Upper lobe of left lung (tissue), 6 donors: Measurements from ENCODE around the gene CDKAL1. TPM values are rescaled to one million over a fixed set of nuclear protein-coding genes. Genes with fewer than 3 reads are reported as not detected.

ENCODE experiments used
- ATAC-seq, 2 donors: fragments of 200-7000 bp; cut with Tn5 transposase; one replicate each; pipeline ENCODE4 v1.9.1; 2022; ENCODE audit warnings: mild to moderate bottlenecking in 2 of 2, moderate library complexity in 2 of 2; ENCODE audit not compliant: low FRiP score in 2 of 2
- DNase-seq, 2 donors: peaks; one replicate each; pipeline ENCODE4 v3.0.0-alpha.2; 2019 to 2020
- H3K27ac ChIP-seq, 4 donors: fragments of 200-600 bp; sonication (generic); one replicate each; pipeline ENCODE4 v1.5.1; 2016 to 2019
- H3K27me3 ChIP-seq, 4 donors: fragments of 200-600 bp; sonication (generic); one replicate each; pipeline ENCODE4 v1.5.1; 2017 to 2019
- H3K36me3 ChIP-seq, 4 donors: fragments of 200-600 bp; sonication (generic); one replicate each; pipeline ENCODE4 v1.5.1; 2016 to 2019
- H3K4me1 ChIP-seq, 4 donors: fragments of 200-600 bp; sonication (generic); one replicate each; pipeline ENCODE4 v1.5.1; 2018 to 2019
- H3K4me3 ChIP-seq, 4 donors: fragments of 200-600 bp; sonication (generic); one replicate each; pipeline ENCODE4 v1.5.1; 2017 to 2019; ENCODE audit warnings: mild to moderate bottlenecking in 2 of 4, moderate library complexity in 1 of 4
- H3K9me3 ChIP-seq, 4 donors: fragments of 200-600 bp; sonication (generic); one replicate each; pipeline ENCODE4 v1.5.1; 2018 to 2019
- CTCF ChIP-seq, 6 experiments: fragments of 450-650 bp in 4 of 6; fragments of 200-600 bp in 2 of 6; sonication (generic) in 2 of 6; IDR thresholded peaks; one replicate each; pipeline ENCODE4 v1.5.1; 2016 to 2019; ENCODE audit warnings: antibody characterized with exemption in 6 of 6
- EP300 ChIP-seq, 4 donors: sonication (generic); formaldehyde crosslinking; IDR thresholded peaks; one replicate each; pipeline ENCODE4 v1.5.1; 2017; ENCODE audit warnings: antibody characterized with exemption in 4 of 4, control low read depth in 2 of 4
- POLR2A ChIP-seq, 4 donors: fragments of 450-650 bp; IDR thresholded peaks; one replicate each; pipeline ENCODE4 v1.5.1; 2016 to 2017; ENCODE audit warnings: antibody characterized with exemption in 4 of 4, mild to moderate bottlenecking in 2 of 4
- POLR2AphosphoS5 ChIP-seq, 2 donors: sonication (generic); formaldehyde crosslinking; IDR thresholded peaks; one replicate each; pipeline ENCODE4 v1.5.1; 2017; ENCODE audit warnings: antibody characterized with exemption in 2 of 2
- WGBS, 2 donors: methylation state at CpG; one replicate each; pipeline ENCODE4 v1.1.5; 2017 to 2018; 5-methylcytosine and 5-hydroxymethylcytosine counted together
- total RNA-seq, 6 donors: library from RNA; depleted of rRNA in 4 of 6; stranded (reverse); fragments of >200 nt in 4 of 6; gene quantifications; one replicate each; pipeline versions ENCODE4 v1.1.0 to v1.2.1, GENCODE V29; 2016 to 2021
- donor health status: DM: no; HTN: no; CAD: no; lungs with moderate emphysema.
- donor health status: DM: no; HTN: yes; CAD: no; lungs with severe emphysema.

The CDKAL1 gene
- total RNA-seq, 6 donors from 2014 or later = 9.4 to 22.6 (median 13.8) TPM

GRCh38 chr6:21271428-21272155 lies 737.3 kb downstream of the CDKAL1 start:
- Histone ChIP-seq H3K9me3 (no peaks in the 10 kb centered on the region), H3K36me3 (no peaks in the 10 kb centered on the region), H3K27me3 (no peaks in the 10 kb centered on the region), H3K4me3 (no peak overlapping the region), H3K27ac (no peak overlapping the region), H3K4me1 (no peaks in the 10 kb centered on the region)
- no peak for TF ChIP-seq EP300 (IDR thresholded peaks at IDR 0.05)
- no peak for TF ChIP-seq POLR2AphosphoS5 (IDR thresholded peaks at IDR 0.05)
- no peak for TF ChIP-seq POLR2A (IDR thresholded peaks at IDR 0.05)
- no peak for TF ChIP-seq CTCF (IDR thresholded peaks at IDR 0.05)
- ATAC-seq (no peak), DNase-seq (no peak)
- 84 to 85% methylated on average over 7 of the region's 7 CpGs for WGBS, 2 donors

- TF ChIP-seq POLR2A (IDR thresholded peaks at IDR 0.05) (no peak), POLR2AphosphoS5 (IDR thresholded peaks at IDR 0.05) (no peak), EP300 (IDR thresholded peaks at IDR 0.05) (no peak), CTCF (IDR thresholded peaks at IDR 0.05) (no peak)
- Histone ChIP-seq H3K36me3 (no peaks in the 10 kb centered on the region), H3K27me3 (no peaks in the 10 kb centered on the region), H3K4me1 (no peaks in the 10 kb centered on the region), H3K9me3 (no peaks in the 10 kb centered on the region), H3K27ac (no peak overlapping the region), H3K4me3 (no peak overlapping the region)
- 88 to 94% methylated on average over 2 of the region's 2 CpGs for WGBS, 2 donors
- DNase-seq = no peak
- no peak for ATAC-seq
These were observed 739.2 kb downstream of the CDKAL1 start for GRCh38 chr6:21273451-21273850.

- H3K9me3 ChIP-seq = no peaks in the 10 kb centered on the region
- no peak for ATAC-seq
- no peaks in the 10 kb centered on the region for H3K36me3 ChIP-seq
- H3K4me3 ChIP-seq = no peak overlapping the region
- H3K4me1 ChIP-seq = no peaks in the 10 kb centered on the region
- WGBS, 2 donors = 83 to 89% methylated on average over 6 of the region's 6 CpGs
- TF ChIP-seq CTCF (IDR thresholded peaks at IDR 0.05) (no peak), POLR2A (IDR thresholded peaks at IDR 0.05) (no peak), EP300 (IDR thresholded peaks at IDR 0.05) (no peak), POLR2AphosphoS5 (IDR thresholded peaks at IDR 0.05) (no peak)
- no peak overlapping the region for H3K27ac ChIP-seq
- no peaks in the 10 kb centered on the region for H3K27me3 ChIP-seq
- no peak for DNase-seq
These were observed 740.6 kb downstream of the CDKAL1 start for GRCh38 chr6:21274851-21275250.

- TF ChIP-seq POLR2A (IDR thresholded peaks at IDR 0.05) (no peak), POLR2AphosphoS5 (IDR thresholded peaks at IDR 0.05) (no peak), CTCF (IDR thresholded peaks at IDR 0.05) (no peak), EP300 (IDR thresholded peaks at IDR 0.05) (no peak)
- Histone ChIP-seq H3K36me3 (no peaks in the 10 kb centered on the region), H3K27me3 (no peaks in the 10 kb centered on the region), H3K9me3 (no peaks in the 10 kb centered on the region), H3K27ac (no peak overlapping the region), H3K4me3 (no peak overlapping the region), H3K4me1 (no peaks in the 10 kb centered on the region)
- 80 to 89% methylated on average over 7 of the region's 7 CpGs for WGBS, 2 donors
- no peak for ATAC-seq
- DNase-seq = no peak
These were observed 743.5 kb downstream of the CDKAL1 start for GRCh38 chr6:21277601-21278374.
